Cardiac fibroblast (primary cell): ENCODE results near the gene AGPAT1.
"Not testable (repeated sequence)": the region's sequence is repeated elsewhere in the genome, so short reads cannot be mapped to it uniquely, and the experiment has no call there.

Experiments
- DNase-seq, 2 donors: peaks; one replicate each; pipeline versions ENCODE4 v3.0.0 to v3.0.0-alpha.2; 2010; ENCODE audit warnings: low read depth in 2 of 2
- H3K4me3 ChIP-seq, 2 donors: replicated peaks in 1 of 2; 1 replicate in 1 of 2; 2 replicates in 1 of 2; pipeline ENCODE4 v1.5.1; 2011; ENCODE audit warnings: low read depth in 2 of 2, low read length in 2 of 2, mild to moderate bottlenecking in 2 of 2, moderate library complexity in 1 of 2
- CTCF ChIP-seq: IDR thresholded peaks from one replicate; pipeline ENCODE4 v1.5.1; 2011; ENCODE audit warnings: low read depth, mild to moderate bottlenecking, low read length, inconsistent platforms

The AGPAT1 gene

DNA sequence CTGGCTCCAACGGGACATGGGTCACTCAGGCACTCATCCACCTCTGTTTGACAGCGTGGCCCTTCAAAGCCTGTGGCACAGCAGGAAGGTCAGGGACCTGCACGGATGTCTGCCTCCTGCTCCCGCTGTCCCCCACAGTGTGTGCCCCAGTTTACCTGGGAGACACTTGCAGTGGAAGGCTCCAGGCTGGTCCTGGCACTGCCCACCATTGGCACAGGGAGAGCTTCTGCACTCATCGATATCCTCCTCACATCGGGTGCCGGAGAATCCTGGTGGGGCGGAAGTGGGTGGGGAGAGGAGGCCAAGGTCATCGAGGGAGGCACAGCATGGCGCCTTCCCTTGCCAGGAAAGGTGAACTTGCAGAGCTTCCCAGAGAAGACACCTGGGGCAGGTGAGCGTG lies 41.1 kb upstream of the AGPAT1 start:
- no peak for TF ChIP-seq CTCF
- H3K4me3 ChIP-seq = no peak overlapping the region
- no peak for DNase-seq

DNA sequence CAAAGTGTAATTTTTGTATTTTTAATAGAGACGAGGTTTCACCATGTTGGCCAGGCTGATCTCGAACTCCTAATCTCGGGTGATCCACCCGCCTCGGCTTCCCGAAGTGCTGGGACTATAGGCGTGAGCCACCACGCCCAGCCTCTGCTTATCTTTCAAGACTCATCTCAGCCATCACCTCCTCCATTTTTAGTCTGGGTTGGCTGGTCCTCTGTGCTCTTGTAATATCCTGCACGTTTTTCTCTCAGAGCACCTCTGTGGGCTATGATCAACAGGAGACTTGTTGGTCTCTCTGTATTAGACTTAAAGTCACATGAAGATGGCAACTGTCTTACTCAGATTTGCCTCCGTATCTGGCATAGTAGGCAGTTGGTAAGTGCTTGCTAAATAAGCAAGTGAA lies 40.4 kb upstream of the AGPAT1 start:
- TF ChIP-seq CTCF = no peak
- no peak overlapping the region for H3K4me3 ChIP-seq
- DNase-seq = no peak

DNA sequence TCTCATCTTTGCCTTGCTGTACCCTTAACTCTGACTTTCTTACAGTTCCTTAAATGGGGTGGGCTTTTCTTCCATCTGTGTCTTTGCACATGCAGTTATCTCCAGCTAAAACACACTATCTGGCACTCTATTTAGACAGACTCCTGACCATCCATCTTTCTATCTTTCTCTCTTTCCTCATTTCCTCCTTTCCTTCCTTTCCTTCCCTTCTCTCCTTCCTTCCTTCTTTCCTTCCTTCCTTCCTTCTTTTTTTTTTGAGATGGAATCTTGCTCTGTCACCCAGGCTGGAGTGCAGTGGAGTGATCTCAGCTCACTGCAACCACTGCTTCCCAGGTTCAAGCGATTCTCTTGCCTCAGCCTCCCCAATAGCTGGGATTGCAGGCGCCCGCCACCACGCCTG lies 39.7 kb upstream of the AGPAT1 start:
- TF ChIP-seq CTCF = no peak
- no peak for DNase-seq
- H3K4me3 ChIP-seq = no peak overlapping the region

DNA sequence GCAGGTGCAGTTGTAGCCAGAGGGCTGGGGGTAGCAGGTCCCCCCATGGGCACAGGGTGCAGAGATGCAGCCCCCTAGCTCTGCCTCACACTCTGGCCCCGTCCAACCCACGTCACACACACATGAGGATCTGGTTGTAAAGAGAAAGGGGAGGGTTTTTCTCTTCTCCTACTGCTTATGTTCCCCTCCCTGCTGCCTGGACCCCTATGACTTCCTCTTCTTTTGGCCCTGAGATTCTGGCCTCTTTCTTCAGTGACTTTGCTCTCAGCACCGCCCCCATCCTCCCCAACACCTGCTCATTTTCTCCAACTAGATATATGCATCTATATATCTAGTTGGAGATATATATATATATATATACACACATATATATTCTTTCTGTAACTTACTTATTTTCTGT lies 38.2 kb upstream of the AGPAT1 start:
- no peak for DNase-seq
- TF ChIP-seq CTCF = no peak
- H3K4me3 ChIP-seq = no peak overlapping the region

GRCh38 chr6:32213649-32214048 lies 37.8 kb upstream of the AGPAT1 start:
- no peak for TF ChIP-seq CTCF
- H3K4me3 ChIP-seq = no peak overlapping the region
- no peak for DNase-seq

DNA sequence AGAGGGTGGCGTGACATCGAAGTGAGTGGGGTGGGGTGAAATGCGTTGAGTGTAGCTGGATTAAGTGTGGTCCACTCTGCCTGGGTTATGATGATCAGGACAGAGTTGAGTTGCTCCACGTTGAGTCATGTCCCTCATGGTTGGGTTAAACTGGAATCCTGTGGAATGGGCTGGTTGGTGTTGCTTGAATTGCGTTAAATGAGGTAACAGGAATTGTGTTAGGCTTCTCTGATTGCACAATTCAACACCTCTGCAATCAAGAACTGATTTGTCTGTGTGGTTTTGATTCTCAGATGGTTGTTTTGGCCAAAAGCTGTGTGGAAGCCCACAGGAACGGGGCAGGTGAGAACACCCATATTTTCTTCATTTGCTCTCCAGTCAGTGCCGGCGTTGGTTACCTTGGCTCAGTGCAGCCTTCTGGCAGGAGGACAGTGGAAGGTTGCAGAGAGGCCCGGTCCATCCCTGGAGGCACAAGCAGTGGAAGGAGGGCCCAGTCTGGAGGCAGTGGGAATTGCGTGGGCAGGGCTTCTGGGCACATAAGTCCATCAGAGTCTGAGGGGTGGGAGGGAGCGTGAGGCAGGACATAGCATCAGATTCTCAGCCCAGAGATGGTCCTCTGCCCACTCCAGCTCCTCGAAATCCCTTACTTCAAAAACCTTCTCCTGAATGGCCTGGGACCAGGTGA lies 36.3 kb upstream of the AGPAT1 start:
- no peak for TF ChIP-seq CTCF
- H3K4me3 ChIP-seq = no peak overlapping the region
- no peak for DNase-seq

- DNase-seq, H3K4me3 ChIP-seq: not testable (repeated sequence)
Measured at GRCh38 chr6:32211432-32211831, 35.5 kb upstream of the AGPAT1 start.
